ENCODE measurements around the gene MUC5AC. TPM values are rescaled to one million over a fixed set of nuclear protein-coding genes. Genes with fewer than 3 reads are reported as not detected.

The MUC5AC gene
- polyA plus RNA-seq, 1 donor from 2014 or later: not detected

DNA sequence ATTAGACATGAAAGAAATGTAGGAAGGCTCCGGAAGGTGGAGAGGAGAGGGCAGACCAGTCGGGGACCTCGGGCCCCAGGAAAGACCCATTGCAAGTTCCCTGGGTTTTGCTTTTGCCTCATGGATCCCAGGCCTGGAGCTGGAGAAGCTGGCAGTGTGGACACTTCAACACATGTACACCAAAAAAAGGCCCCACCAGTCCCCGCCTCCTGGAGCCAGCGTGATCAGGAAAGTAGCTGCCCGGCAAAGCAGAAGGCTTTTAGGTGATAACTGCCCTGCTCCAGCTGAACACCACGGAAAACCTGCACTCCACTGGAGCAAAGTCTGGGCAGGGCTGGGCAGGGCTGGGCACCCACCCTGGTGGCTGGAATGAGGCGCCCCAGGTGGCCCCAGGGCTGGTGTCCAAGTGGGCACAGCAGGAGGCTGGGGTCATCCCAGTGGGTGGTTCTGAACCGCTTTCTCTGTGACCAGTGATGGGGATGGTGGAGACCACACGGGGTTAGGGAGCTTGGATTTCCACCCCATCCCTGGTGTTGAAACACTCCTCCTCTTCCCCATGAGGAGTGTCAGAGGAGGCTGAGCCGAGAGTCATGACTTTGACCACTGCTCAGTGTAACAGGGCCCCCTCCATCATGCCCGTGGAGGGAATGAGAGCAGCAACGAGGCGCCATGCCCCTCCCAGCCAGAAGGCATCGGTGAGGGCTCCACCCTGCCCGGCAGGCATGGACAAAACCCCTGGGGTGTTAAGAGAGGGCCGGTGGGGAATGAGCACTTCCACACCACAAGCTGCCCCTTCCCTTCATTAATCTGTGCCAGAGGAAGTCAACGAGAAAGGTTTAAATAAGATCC lies 16.9 kb upstream of the MUC5AC start:
- peaks cover 5% of the 10 kb centered on the region for H3K9me3 ChIP-seq (ENCODE audit: low read length)
- H4K20me1 ChIP-seq (ENCODE audit: insufficient read depth): no peaks in the 10 kb centered on the region
- H3K9me2 ChIP-seq (ENCODE audit: insufficient read depth, low read length): no peaks in the 10 kb centered on the region
- no peaks in the 10 kb centered on the region for H3K79me2 ChIP-seq (replicated peaks; ENCODE audit: insufficient read depth, low read length)
- H3K36me3 ChIP-seq (ENCODE audit: insufficient read depth, low read length): no peaks in the 10 kb centered on the region
- H3K27ac ChIP-seq (ENCODE audit: low read length): no peak overlapping the region
- H3K9ac ChIP-seq (ENCODE audit: low read length): no peak overlapping the region
- no peak overlapping the region for H3K4me3 ChIP-seq (ENCODE audit: low read length)
- no peak overlapping the region for H3K4me2 ChIP-seq (ENCODE audit: low read length)
- no peaks in the 10 kb centered on the region for H3F3A ChIP-seq (ENCODE audit: insufficient read depth, low read length, poor library complexity, severe bottlenecking)
- H2AFZ ChIP-seq (ENCODE audit: low read depth, low read length): no peak overlapping the region
- TF ChIP-seq TAF1 (IDR thresholded peaks at IDR 0.05; ENCODE audit: low read depth): no peak
- no peak for TF ChIP-seq EZH2 (IDR thresholded peaks at IDR 0.05; ENCODE audit: borderline replicate concordance, insufficient read depth, low read length, poor library complexity, severe bottlenecking)
- no peak for TF ChIP-seq RAD21 (conservative IDR thresholded peaks at IDR 0.05)
- no peak for TF ChIP-seq SMC3 (conservative IDR thresholded peaks at IDR 0.05; ENCODE audit: poor library complexity)
- TF ChIP-seq POLR2AphosphoS5 (IDR thresholded peaks at IDR 0.05): no peak
- no peak for TF ChIP-seq EP300 (conservative IDR thresholded peaks at IDR 0.05; ENCODE audit: poor library complexity, severe bottlenecking)
- no peak for TF ChIP-seq CTCF (IDR thresholded peaks at IDR 0.05; ENCODE audit: poor library complexity, severe bottlenecking)
- no peak for TF ChIP-seq REST (IDR thresholded peaks at IDR 0.05; ENCODE audit: borderline replicate concordance)
- no peak for TF ChIP-seq MXI1 (conservative IDR thresholded peaks at IDR 0.05; ENCODE audit: poor library complexity, severe bottlenecking)
- H3K27me3 ChIP-seq (ENCODE audit: insufficient read depth, low read depth, low read length): no peaks in the 10 kb centered on the region

GRCh38 chr11:1146365-1146764 lies 11.4 kb upstream of the MUC5AC start:
- no peaks in the 10 kb centered on the region for H3K9me2 ChIP-seq (ENCODE audit: insufficient read depth, low read length)

More at GRCh38 chr11:1146365-1146764, 11.4 kb upstream of the MUC5AC start:
- no peak overlapping the region for H3K4me3 ChIP-seq (ENCODE audit: low read length)
- no peaks in the 10 kb centered on the region for H4K20me1 ChIP-seq (ENCODE audit: insufficient read depth)
- no peaks in the 10 kb centered on the region for H3K27me3 ChIP-seq (ENCODE audit: insufficient read depth, low read depth, low read length)
- peaks cover 5% of the 10 kb centered on the region for H3K9me3 ChIP-seq (ENCODE audit: low read length)
- TF ChIP-seq RAD21 (conservative IDR thresholded peaks at IDR 0.05): no peak
- no peak for TF ChIP-seq TAF1 (IDR thresholded peaks at IDR 0.05; ENCODE audit: low read depth)
- TF ChIP-seq SMC3 (conservative IDR thresholded peaks at IDR 0.05; ENCODE audit: poor library complexity): no peak
- TF ChIP-seq EZH2 (IDR thresholded peaks at IDR 0.05; ENCODE audit: borderline replicate concordance, insufficient read depth, low read length, poor library complexity, severe bottlenecking): no peak
- TF ChIP-seq EP300 (conservative IDR thresholded peaks at IDR 0.05; ENCODE audit: poor library complexity, severe bottlenecking): no peak
- TF ChIP-seq MXI1 (conservative IDR thresholded peaks at IDR 0.05; ENCODE audit: poor library complexity, severe bottlenecking): no peak
- no peak for TF ChIP-seq POLR2AphosphoS5 (IDR thresholded peaks at IDR 0.05)
- TF ChIP-seq REST (IDR thresholded peaks at IDR 0.05; ENCODE audit: borderline replicate concordance): no peak
- no peak for TF ChIP-seq CTCF (IDR thresholded peaks at IDR 0.05; ENCODE audit: poor library complexity, severe bottlenecking)
- no peak overlapping the region for H2AFZ ChIP-seq (ENCODE audit: low read depth, low read length)
- H3K4me2 ChIP-seq (ENCODE audit: low read length): no peak overlapping the region
- no peaks in the 10 kb centered on the region for H3K79me2 ChIP-seq (replicated peaks; ENCODE audit: insufficient read depth, low read length)
- no peaks in the 10 kb centered on the region for H3F3A ChIP-seq (ENCODE audit: insufficient read depth, low read length, poor library complexity, severe bottlenecking)
- no peaks in the 10 kb centered on the region for H3K36me3 ChIP-seq (ENCODE audit: insufficient read depth, low read length)
- no peak overlapping the region for H3K27ac ChIP-seq (ENCODE audit: low read length)
- no peak overlapping the region for H3K9ac ChIP-seq (ENCODE audit: low read length)
